ENCODE data around the gene ZNF587B. TPM values are rescaled to one million over a fixed set of nuclear protein-coding genes. Genes with fewer than 3 reads are reported as not detected.
"Not testable (repeated sequence)": the region's sequence is repeated elsewhere in the genome, so short reads cannot be mapped to it uniquely, and the experiment has no call there.

Gene ZNF587B
- polyA plus RNA-seq, 3 donors: 0.18 to 6.6 (median 0.56) TPM

- Histone ChIP-seq H3K4me3 (replicated peaks in 1 of 3; ENCODE audit: low read depth in 2 of 3, low read length in 3 of 3) (no peak overlapping the region), H3K27me3 (ENCODE audit: control insufficient read depth in 2 of 2, insufficient read depth in 2 of 2, low read length in 2 of 2) (no peaks in the 10 kb centered on the region), H4K20me1 (ENCODE audit: insufficient read depth, low read length) (no peaks in the 10 kb centered on the region), H3K4me1 (ENCODE audit: control insufficient read depth in 1 of 2, insufficient read depth in 2 of 2, low read length in 2 of 2) (peaks cover 28 to 34% of the 10 kb centered on the region in 2 donors), H3K9me3 (replicated peaks in 1 of 2; ENCODE audit: control insufficient read depth in 1 of 2, insufficient read depth in 1 of 2, low read length in 2 of 2) (no peaks in the 10 kb centered on the region), H3K9ac (ENCODE audit: insufficient read depth, low read length, poor library complexity, severe bottlenecking) (no peak overlapping the region), H3K27ac (ENCODE audit: low read depth in 1 of 2, low read length in 2 of 2) (peak overlapping the region in 1 of 2 donors; percentile 41), H3K79me2 (ENCODE audit: insufficient read depth, low read length) (peaks cover 9% of the 10 kb centered on the region), H2AFZ (ENCODE audit: insufficient read depth, low read depth, low read length, poor library complexity, severe bottlenecking) (no peak overlapping the region), H3K4me2 (replicated peaks; ENCODE audit: extremely low read depth, low read length, poor library complexity, severe bottlenecking) (no peak overlapping the region), H3K36me3 (replicated peaks in 1 of 2; ENCODE audit: control insufficient read depth in 1 of 2, insufficient read depth in 2 of 2, low read length in 2 of 2) (peaks cover 18 to 46% of the 10 kb centered on the region in 2 donors)
- Mint-ChIP-seq H3K36me3 (peaks cover 33 to 50% of the 10 kb centered on the region in 2 donors), H3K4me1 (peaks cover 31% of the 10 kb centered on the region), H3K4me3 (no peak overlapping the region), H3K27me3 (ENCODE audit: low read depth in 3 of 3) (peaks cover 0 to 4% (median 0%) of the 10 kb centered on the region in 3 donors), H3K9me3 (no peaks in the 10 kb centered on the region), H3K27ac (peak overlapping the region in 6 of 7 donors; percentile 32 to 77 (median 49))
- intact Hi-C loops (cut with micrococcal nuclease): loop anchor here in 1 of 2 donors (5.0 kb wide), 1 partner anchor 40 kb away; no protein-coding TSS in a partner anchor
- TF ChIP-seq CTCF (IDR thresholded peaks at IDR 0.05): no peak
- DNase-seq: peak in 1 of 3 donors; percentile 15
- WGBS (ENCODE audit: insufficient coverage): 27% methylated on average over 2 of the region's 3 CpGs
These were observed 17.9 kb upstream of the ZNF587B start for GRCh38 chr19:57812226-57812625.

GRCh38 chr19:57812975-57813820 is 16.9 kb upstream of the ZNF587B start:
- H3K27ac ChIP-seq (ENCODE audit: low read depth in 1 of 2, low read length in 2 of 2): peak overlapping the region in 1 of 2 donors; percentile 41
- Mint-ChIP-seq H3K27ac (peak overlapping the region in 2 of 7 donors; percentile 6 to 77), H3K36me3 (peaks cover 26 to 41% of the 10 kb centered on the region in 2 donors), H3K4me1 (peaks cover 29% of the 10 kb centered on the region)
- not testable (repeated sequence) for H4K20me1 ChIP-seq (ENCODE audit: insufficient read depth, low read length); H3K27me3 ChIP-seq (ENCODE audit: control insufficient read depth in 2 of 2, insufficient read depth in 2 of 2, low read length in 2 of 2); H3K79me2 ChIP-seq (ENCODE audit: insufficient read depth, low read length); DNase-seq; H3K9me3 Mint-ChIP-seq; H3K9me3 ChIP-seq (replicated peaks in 1 of 2; ENCODE audit: control insufficient read depth in 1 of 2, insufficient read depth in 1 of 2, low read length in 2 of 2); H2AFZ ChIP-seq (ENCODE audit: insufficient read depth, low read depth, low read length, poor library complexity, severe bottlenecking); H3K27me3 Mint-ChIP-seq (ENCODE audit: low read depth in 3 of 3); H3K4me2 ChIP-seq (replicated peaks; ENCODE audit: extremely low read depth, low read length, poor library complexity, severe bottlenecking); H3K9ac ChIP-seq (ENCODE audit: insufficient read depth, low read length, poor library complexity, severe bottlenecking); H3K4me3 Mint-ChIP-seq
- intact Hi-C loops (cut with micrococcal nuclease): loop anchor here in 1 of 2 donors (5.0 kb wide), 1 partner anchor 41 kb away; no protein-coding TSS in a partner anchor
- peaks cover 12 to 37% of the 10 kb centered on the region in 2 donors for H3K36me3 ChIP-seq (replicated peaks in 1 of 2; ENCODE audit: control insufficient read depth in 1 of 2, insufficient read depth in 2 of 2, low read length in 2 of 2)
- 96% methylated on average over 4 of the region's 13 CpGs for WGBS (ENCODE audit: insufficient coverage)
- H3K4me1 ChIP-seq (ENCODE audit: control insufficient read depth in 1 of 2, insufficient read depth in 2 of 2, low read length in 2 of 2): peaks cover 28 to 34% of the 10 kb centered on the region in 2 donors
- H3K4me3 ChIP-seq (replicated peaks in 1 of 3; ENCODE audit: low read depth in 2 of 3, low read length in 3 of 3): peak overlapping the region in 1 of 3 experiments; percentile 99

Data from CD14-positive monocyte (primary cell).